GM06990 (cell line): ENCODE measurements around the gene ILK.
A peak's percentile ranks its signal among the peaks of the same experiment; 100 is the strongest.

Source experiments
- DNase-seq: peaks from one replicate; pipeline ENCODE4 v3.0.0-alpha.2; 2011; ENCODE audit not compliant: insufficient read length; ENCODE audit errors: extremely low read depth
- H3K27me3 ChIP-seq: replicated peaks from 2 replicates; pipeline ENCODE4 v1.6.0; 2011; ENCODE audit warnings: low read length; ENCODE audit not compliant: control insufficient read depth, insufficient read depth
- H3K36me3 ChIP-seq: 2 replicates; pipeline ENCODE4 v1.5.1; 2011; ENCODE audit warnings: low read length; ENCODE audit not compliant: control insufficient read depth, insufficient read depth
- H3K4me3 ChIP-seq: replicated peaks from 2 replicates; pipeline ENCODE4 v1.5.1; 2011; ENCODE audit warnings: low read depth, mild to moderate bottlenecking, control low read depth, low read length
- TF ChIP-seq, protein P1 (sequence below): IDR thresholded peaks from 2 replicates; pipeline ENCODE4 v1.5.1; 2011; ENCODE audit warnings: low read length, control low read depth, mild to moderate bottlenecking, inconsistent platforms; ENCODE audit not compliant: insufficient read depth, poor library complexity, severe bottlenecking

ILK gene

GRCh38 chr11:6599881-6600390, 3.6 kb upstream of the ILK start:
- Histone ChIP-seq H3K27me3 (no peaks in the 10 kb centered on the region), H3K4me3 (no peak overlapping the region), H3K36me3 (peaks cover 28% of the 10 kb centered on the region)
- DNase-seq: no peak
- TF ChIP-seq, protein P1, sequence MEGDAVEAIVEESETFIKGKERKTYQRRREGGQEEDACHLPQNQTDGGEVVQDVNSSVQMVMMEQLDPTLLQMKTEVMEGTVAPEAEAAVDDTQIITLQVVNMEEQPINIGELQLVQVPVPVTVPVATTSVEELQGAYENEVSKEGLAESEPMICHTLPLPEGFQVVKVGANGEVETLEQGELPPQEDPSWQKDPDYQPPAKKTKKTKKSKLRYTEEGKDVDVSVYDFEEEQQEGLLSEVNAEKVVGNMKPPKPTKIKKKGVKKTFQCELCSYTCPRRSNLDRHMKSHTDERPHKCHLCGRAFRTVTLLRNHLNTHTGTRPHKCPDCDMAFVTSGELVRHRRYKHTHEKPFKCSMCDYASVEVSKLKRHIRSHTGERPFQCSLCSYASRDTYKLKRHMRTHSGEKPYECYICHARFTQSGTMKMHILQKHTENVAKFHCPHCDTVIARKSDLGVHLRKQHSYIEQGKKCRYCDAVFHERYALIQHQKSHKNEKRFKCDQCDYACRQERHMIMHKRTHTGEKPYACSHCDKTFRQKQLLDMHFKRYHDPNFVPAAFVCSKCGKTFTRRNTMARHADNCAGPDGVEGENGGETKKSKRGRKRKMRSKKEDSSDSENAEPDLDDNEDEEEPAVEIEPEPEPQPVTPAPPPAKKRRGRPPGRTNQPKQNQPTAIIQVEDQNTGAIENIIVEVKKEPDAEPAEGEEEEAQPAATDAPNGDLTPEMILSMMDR: no peak

- no peak overlapping the region for H3K4me3 ChIP-seq
- TF ChIP-seq, protein P1: no peak
- peaks cover 24% of the 10 kb centered on the region for H3K36me3 ChIP-seq
Observed at GRCh38 chr11:6601041-6601461, 2.5 kb upstream of the ILK start.

GRCh38 chr11:6602096-6602940, 1.3 kb upstream of the ILK start:
- DNase-seq: no peak
- Histone ChIP-seq H3K36me3 (peaks cover 22% of the 10 kb centered on the region), H3K4me3 (peak overlapping the region; percentile 94), H3K27me3 (no peaks in the 10 kb centered on the region)
- TF ChIP-seq, protein P1: no peak

More at GRCh38 chr11:6601041-6601461, 2.5 kb upstream of the ILK start:
- DNase-seq: no peak
- no peaks in the 10 kb centered on the region for H3K27me3 ChIP-seq

DNA sequence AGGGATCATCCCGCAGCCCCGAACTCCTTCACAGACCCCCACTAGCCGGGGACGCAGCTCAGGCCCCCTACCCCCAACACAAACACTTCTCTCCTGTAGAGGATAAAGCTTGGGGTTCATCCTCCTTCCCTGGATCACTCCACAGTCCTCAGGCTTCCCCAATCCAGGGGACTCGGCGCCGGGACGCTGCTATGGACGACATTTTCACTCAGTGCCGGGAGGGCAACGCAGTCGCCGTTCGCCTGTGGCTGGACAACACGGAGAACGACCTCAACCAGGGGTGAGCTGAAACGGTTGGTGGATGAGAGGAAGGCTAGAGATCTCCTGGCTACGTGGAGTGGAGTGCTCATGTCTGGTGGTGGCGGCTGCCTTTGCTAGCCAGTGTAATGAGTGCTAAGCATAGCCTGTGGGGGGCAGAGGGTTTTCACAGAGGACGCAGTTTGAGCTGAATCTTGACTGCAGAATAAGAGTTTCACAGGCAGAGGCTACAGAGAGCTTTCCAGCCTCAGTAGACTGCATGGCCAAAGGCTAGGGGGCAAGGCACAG, 580 bp downstream of the ILK start:
- peak; percentile 47 for DNase-seq
- Histone ChIP-seq H3K27me3 (no peaks in the 10 kb centered on the region), H3K4me3 (peak overlapping the region; percentile 94), H3K36me3 (peaks cover 24% of the 10 kb centered on the region)
- TF ChIP-seq, protein P1: peak; percentile 42

DNA sequence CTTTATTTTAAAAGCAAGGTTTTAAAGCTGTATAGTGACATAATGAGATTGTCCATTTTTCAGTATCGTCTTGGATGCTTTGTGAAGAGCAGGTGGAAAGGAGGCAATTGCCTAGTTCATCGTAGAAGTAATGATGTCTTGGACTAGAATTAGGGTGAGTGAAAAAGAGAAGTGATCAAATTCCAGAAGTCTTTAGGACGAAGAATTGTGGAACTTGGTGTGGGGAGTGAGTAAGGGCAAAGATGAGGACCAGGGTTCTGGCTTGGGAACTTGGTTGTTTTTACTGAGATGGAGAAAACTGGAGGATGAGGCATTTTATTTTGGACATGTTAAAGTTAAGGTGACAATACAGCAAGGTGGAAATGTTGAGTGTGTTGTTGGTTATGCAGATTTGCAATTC, 1.2 kb downstream of the ILK start:
- Histone ChIP-seq H3K36me3 (peaks cover 23% of the 10 kb centered on the region), H3K27me3 (no peaks in the 10 kb centered on the region), H3K4me3 (peak overlapping the region; percentile 94)
- no peak for DNase-seq
- TF ChIP-seq, protein P1: no peak
